ENCODE results near the gene TRIM36.

The TRIM36 gene

DNA sequence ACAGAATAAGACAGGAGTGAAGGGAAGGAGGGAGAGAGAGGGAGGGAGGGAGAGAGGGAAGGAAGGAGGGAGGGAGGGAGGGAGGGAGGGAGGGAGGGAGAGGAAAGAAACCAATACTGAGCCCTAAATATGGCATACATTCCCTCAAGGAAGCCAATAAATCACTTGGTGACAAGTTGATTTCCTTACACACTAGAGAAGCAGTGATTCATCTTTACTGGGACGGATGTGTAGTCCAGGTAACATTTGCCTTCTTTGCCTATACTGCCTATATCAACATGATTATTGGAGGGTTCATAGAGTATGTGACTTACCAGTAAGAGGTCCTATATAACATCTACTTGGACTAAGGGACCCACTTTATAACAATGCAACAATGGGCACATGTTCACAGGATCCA, 83.2 kb downstream of the TRIM36 start:
- Histone ChIP-seq H3K4me1 (no peaks in the 10 kb centered on the region), H3K36me3 (no peaks in the 10 kb centered on the region), H3K9me3 (no peaks in the 10 kb centered on the region), H3K4me3 (no peak overlapping the region), H3K27ac (no peak overlapping the region), H3K27me3 (peaks cover 0 to 2% of the 10 kb centered on the region in 2 donors)
- no peak for DNase-seq
- intact Hi-C loops (cut with DNase I; ENCODE audit: low total_unique reads): no loop called here
- TF ChIP-seq, protein P1, sequence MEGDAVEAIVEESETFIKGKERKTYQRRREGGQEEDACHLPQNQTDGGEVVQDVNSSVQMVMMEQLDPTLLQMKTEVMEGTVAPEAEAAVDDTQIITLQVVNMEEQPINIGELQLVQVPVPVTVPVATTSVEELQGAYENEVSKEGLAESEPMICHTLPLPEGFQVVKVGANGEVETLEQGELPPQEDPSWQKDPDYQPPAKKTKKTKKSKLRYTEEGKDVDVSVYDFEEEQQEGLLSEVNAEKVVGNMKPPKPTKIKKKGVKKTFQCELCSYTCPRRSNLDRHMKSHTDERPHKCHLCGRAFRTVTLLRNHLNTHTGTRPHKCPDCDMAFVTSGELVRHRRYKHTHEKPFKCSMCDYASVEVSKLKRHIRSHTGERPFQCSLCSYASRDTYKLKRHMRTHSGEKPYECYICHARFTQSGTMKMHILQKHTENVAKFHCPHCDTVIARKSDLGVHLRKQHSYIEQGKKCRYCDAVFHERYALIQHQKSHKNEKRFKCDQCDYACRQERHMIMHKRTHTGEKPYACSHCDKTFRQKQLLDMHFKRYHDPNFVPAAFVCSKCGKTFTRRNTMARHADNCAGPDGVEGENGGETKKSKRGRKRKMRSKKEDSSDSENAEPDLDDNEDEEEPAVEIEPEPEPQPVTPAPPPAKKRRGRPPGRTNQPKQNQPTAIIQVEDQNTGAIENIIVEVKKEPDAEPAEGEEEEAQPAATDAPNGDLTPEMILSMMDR (IDR thresholded peaks at IDR 0.05): no peak

GRCh38 chr5:115084246-115084793, 85.4 kb downstream of the TRIM36 start:
- H3K4me3 ChIP-seq: no peak overlapping the region
- no peak overlapping the region for H3K27ac ChIP-seq
- DNase-seq: no peak
- H3K4me1 ChIP-seq: no peaks in the 10 kb centered on the region
- TF ChIP-seq, protein P1 (IDR thresholded peaks at IDR 0.05): no peak
- H3K36me3 ChIP-seq: no peaks in the 10 kb centered on the region
- no peaks in the 10 kb centered on the region for H3K9me3 ChIP-seq
- intact Hi-C loops (cut with DNase I; ENCODE audit: low total_unique reads): no loop called here
- peaks cover 0 to 2% of the 10 kb centered on the region in 2 donors for H3K27me3 ChIP-seq

DNA sequence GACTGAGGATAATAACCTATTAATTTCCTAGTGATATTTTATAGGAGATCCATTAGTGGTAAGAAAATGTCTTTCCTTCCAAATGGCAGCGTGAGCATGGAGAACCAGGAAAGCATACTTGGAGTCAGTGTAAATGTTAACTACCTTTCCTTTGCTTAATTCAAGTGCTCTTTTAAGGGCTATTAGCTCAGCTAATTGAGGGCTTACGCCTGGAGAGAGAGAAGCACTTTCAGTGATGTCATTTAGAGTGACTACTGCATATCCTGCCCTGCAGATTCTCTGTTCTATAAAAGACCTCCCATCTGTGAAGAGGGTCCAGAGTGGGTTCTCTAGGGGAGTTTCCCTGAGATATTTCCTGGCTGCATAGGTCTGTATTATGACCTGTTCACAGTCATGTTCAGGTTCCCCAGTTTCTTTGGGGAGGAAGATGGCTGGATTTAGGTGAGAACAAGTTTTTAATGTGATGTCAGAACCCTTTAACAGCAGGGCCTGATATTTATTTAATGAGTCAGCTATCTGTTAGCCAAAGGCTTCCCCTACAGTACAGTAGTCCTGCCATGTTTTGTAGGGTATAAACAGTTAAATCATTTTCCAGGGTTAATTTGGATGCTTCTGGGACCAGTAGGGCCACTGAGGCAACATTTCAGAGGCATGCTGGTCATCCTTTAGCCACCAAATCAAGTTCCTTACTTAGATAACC, 89.6 kb downstream of the TRIM36 start:
- DNase-seq: no peak
- H3K27ac ChIP-seq: no peak overlapping the region
- TF ChIP-seq, protein P1 (IDR thresholded peaks at IDR 0.05): no peak
- H3K9me3 ChIP-seq: no peaks in the 10 kb centered on the region
- H3K4me1 ChIP-seq: no peaks in the 10 kb centered on the region
- H3K4me3 ChIP-seq: no peak overlapping the region
- intact Hi-C loops (cut with DNase I; ENCODE audit: low total_unique reads): no loop called here
- no peaks in the 10 kb centered on the region for H3K36me3 ChIP-seq
- no peaks in the 10 kb centered on the region for H3K27me3 ChIP-seq
